Measurements from ENCODE around the gene RAB3IL1. TPM values are rescaled to one million over a fixed set of nuclear protein-coding genes. Genes with fewer than 3 reads are reported as not detected.

The RAB3IL1 gene
- total RNA-seq, 1 donor from 2014 or later, result 1.3 TPM

- Mint-ChIP-seq H3K36me3 (ENCODE audit: unreplicated experiment) (peaks cover 18% of the 10 kb centered on the region), H3K27ac (ENCODE audit: unreplicated experiment) (no peak overlapping the region), H3K4me3 (ENCODE audit: unreplicated experiment) (no peak overlapping the region), H3K9me3 (ENCODE audit: unreplicated experiment) (peaks cover 10% of the 10 kb centered on the region), H3K27me3 (ENCODE audit: unreplicated experiment) (peaks cover 10% of the 10 kb centered on the region), H3K4me1 (ENCODE audit: low read depth, unreplicated experiment) (peaks cover 6% of the 10 kb centered on the region)
- no peak for DNase-seq
- TF ChIP-seq CTCF (IDR thresholded peaks at IDR 0.05; ENCODE audit: partially characterized antibody, unreplicated experiment), result no peak
These were observed 45.6 kb upstream of the RAB3IL1 start for GRCh38 chr11:61963016-61963281.

- Mint-ChIP-seq H3K36me3 (ENCODE audit: unreplicated experiment) (peaks cover 18% of the 10 kb centered on the region), H3K27me3 (ENCODE audit: unreplicated experiment) (peaks cover 10% of the 10 kb centered on the region), H3K4me3 (ENCODE audit: unreplicated experiment) (no peak overlapping the region), H3K9me3 (ENCODE audit: unreplicated experiment) (peaks cover 10% of the 10 kb centered on the region), H3K27ac (ENCODE audit: unreplicated experiment) (no peak overlapping the region), H3K4me1 (ENCODE audit: low read depth, unreplicated experiment) (peaks cover 6% of the 10 kb centered on the region)
- no peak for DNase-seq
- TF ChIP-seq CTCF (IDR thresholded peaks at IDR 0.05; ENCODE audit: partially characterized antibody, unreplicated experiment), result no peak
These were observed 45.0 kb upstream of the RAB3IL1 start for GRCh38 chr11:61962213-61963015.

- H3K9me3 Mint-ChIP-seq (ENCODE audit: unreplicated experiment), result peaks cover 8% of the 10 kb centered on the region
- TF ChIP-seq CTCF (IDR thresholded peaks at IDR 0.05; ENCODE audit: partially characterized antibody, unreplicated experiment), result no peak
- H3K27ac Mint-ChIP-seq (ENCODE audit: unreplicated experiment), result no peak overlapping the region
- H3K4me3 Mint-ChIP-seq (ENCODE audit: unreplicated experiment), result no peak overlapping the region
- H3K36me3 Mint-ChIP-seq (ENCODE audit: unreplicated experiment), result peaks cover 18% of the 10 kb centered on the region
- H3K4me1 Mint-ChIP-seq (ENCODE audit: low read depth, unreplicated experiment), result peaks cover 6% of the 10 kb centered on the region
- no peak for DNase-seq
- peaks cover 8% of the 10 kb centered on the region for H3K27me3 Mint-ChIP-seq (ENCODE audit: unreplicated experiment)
These were observed 44.3 kb upstream of the RAB3IL1 start for GRCh38 chr11:61961570-61962212.

GRCh38 chr11:61960532-61960931 lies 43.2 kb upstream of the RAB3IL1 start:
- peaks cover 6% of the 10 kb centered on the region for H3K9me3 Mint-ChIP-seq (ENCODE audit: unreplicated experiment)
- H3K27ac Mint-ChIP-seq (ENCODE audit: unreplicated experiment), result no peak overlapping the region
- peaks cover 6% of the 10 kb centered on the region for H3K4me1 Mint-ChIP-seq (ENCODE audit: low read depth, unreplicated experiment)
- TF ChIP-seq CTCF (IDR thresholded peaks at IDR 0.05; ENCODE audit: partially characterized antibody, unreplicated experiment), result no peak
- peaks cover 10% of the 10 kb centered on the region for H3K27me3 Mint-ChIP-seq (ENCODE audit: unreplicated experiment)
- peaks cover 18% of the 10 kb centered on the region for H3K36me3 Mint-ChIP-seq (ENCODE audit: unreplicated experiment)
- H3K4me3 Mint-ChIP-seq (ENCODE audit: unreplicated experiment), result no peak overlapping the region
- DNase-seq, result no peak

- no peaks in the 10 kb centered on the region for H3K4me1 Mint-ChIP-seq (ENCODE audit: low read depth, unreplicated experiment)
- H3K9me3 Mint-ChIP-seq (ENCODE audit: unreplicated experiment), result peaks cover 6% of the 10 kb centered on the region
- no peak overlapping the region for H3K4me3 Mint-ChIP-seq (ENCODE audit: unreplicated experiment)
- H3K27ac Mint-ChIP-seq (ENCODE audit: unreplicated experiment), result no peak overlapping the region
- H3K27me3 Mint-ChIP-seq (ENCODE audit: unreplicated experiment), result peaks cover 10% of the 10 kb centered on the region
- no peak for TF ChIP-seq CTCF (IDR thresholded peaks at IDR 0.05; ENCODE audit: partially characterized antibody, unreplicated experiment)
- peaks cover 18% of the 10 kb centered on the region for H3K36me3 Mint-ChIP-seq (ENCODE audit: unreplicated experiment)
- no peak for DNase-seq
These were observed 42.3 kb upstream of the RAB3IL1 start for GRCh38 chr11:61959678-61960077.

Measured in glutamatergic neuron (in vitro differentiated cells).